H1 (cell line): Measurements from ENCODE around the gene R3HDM4. TPM values are rescaled to one million over a fixed set of nuclear protein-coding genes. Genes with fewer than 3 reads are reported as not detected.

Experiments
- CTCF ChIA-PET: fragments of 300-600 bp; sonication (Branson Sonifier 250); formaldehyde crosslinking; loops from one replicate; lab custom pipeline; 2021; ENCODE audit not compliant: partially characterized antibody; lab: Charles Lee
- POLR2A ChIA-PET: fragments of 300-600 bp; sonication (Branson Sonifier 250); formaldehyde crosslinking; loops from one replicate; lab custom pipeline; 2021; ENCODE audit warnings: inconsistent platforms; ENCODE audit not compliant: partially characterized antibody; lab: Charles Lee
- DNase-seq, 2 experiments: peaks; one replicate each; pipeline versions ENCODE4 v3.0.0 to v3.0.0-alpha.2; 2010 to 2022; ENCODE audit warnings: low spot score in 2 of 2, low read depth in 1 of 2, mixed read lengths in 1 of 2
- FAIRE-seq: peaks from 2 replicates; lab custom pipeline; 2011; peaks lifted over from hg19 to GRCh38; lab: Jason Lieb, UNC
- H2AFZ ChIP-seq: 2 replicates; pipeline ENCODE4 v1.8.1; 2012; ENCODE audit warnings: low read length, inconsistent platforms
- H2AK5ac ChIP-seq: 2 replicates; pipeline ENCODE4 v1.6.1; 2013; ENCODE audit warnings: low read depth, low read length
- H2BK120ac ChIP-seq: replicated peaks from 2 replicates; pipeline ENCODE3; 2013; ENCODE audit warnings: low read depth, low read length, inconsistent platforms
- H2BK12ac ChIP-seq: 2 replicates; pipeline ENCODE4 v1.6.1; 2013; ENCODE audit warnings: low read depth, low read length
- H2BK15ac ChIP-seq: 2 replicates; pipeline ENCODE4 v1.6.1; 2013; ENCODE audit warnings: low read length
- H2BK20ac ChIP-seq: 2 replicates; pipeline ENCODE4 v1.6.1; 2013; ENCODE audit warnings: low read length
- H2BK5ac ChIP-seq: 2 replicates; pipeline ENCODE4 v1.6.1; 2013; ENCODE audit warnings: low read depth, low read length
- H3K14ac ChIP-seq: 2 replicates; pipeline ENCODE4 v1.6.1; 2013; ENCODE audit warnings: inconsistent platforms; ENCODE audit not compliant: insufficient read length
- H3K18ac ChIP-seq: 2 replicates; pipeline ENCODE4 v1.6.1; 2013; ENCODE audit warnings: low read length; ENCODE audit errors: extremely low read depth
- H3K23ac ChIP-seq: 2 replicates; pipeline ENCODE4 v1.6.1; 2013; ENCODE audit warnings: inconsistent platforms; ENCODE audit not compliant: insufficient read length
- H3K23me2 ChIP-seq: 2 replicates; pipeline ENCODE4 v1.6.1; 2013; ENCODE audit warnings: low read depth, low read length
- H3K27ac ChIP-seq: 2 replicates; pipeline ENCODE4 v1.6.1; 2011; ENCODE audit warnings: low read depth, low read length, inconsistent platforms
- H3K27me3 ChIP-seq, 4 experiments: replicated peaks in 1 of 4; 1 replicate in 1 of 4; 2 replicates in 3 of 4; pipeline versions ENCODE4 v1.6.1 to v1.8.1; 2011 to 2013; ENCODE audit warnings: low read length in 3 of 4, mild to moderate bottlenecking in 3 of 4, inconsistent platforms in 2 of 4, mixed read lengths in 2 of 4, moderate library complexity in 1 of 4; ENCODE audit not compliant: control insufficient read depth in 3 of 4, insufficient read depth in 3 of 4; ENCODE audit errors: extremely low read depth in 1 of 4
- H3K36me3 ChIP-seq, 4 experiments: 2 replicates each; pipeline versions ENCODE4 v1.6.1 to v1.8.1; 2011 to 2013; ENCODE audit warnings: mild to moderate bottlenecking in 4 of 4, low read length in 3 of 4, moderate library complexity in 2 of 4, control low read depth in 1 of 4, inconsistent platforms in 1 of 4; ENCODE audit not compliant: insufficient read depth in 4 of 4, control insufficient read depth in 2 of 4
- H3K4ac ChIP-seq: replicated peaks from 2 replicates; pipeline ENCODE3; 2013; ENCODE audit warnings: low read length, low read depth, mixed read lengths, inconsistent platforms; ENCODE audit not compliant: insufficient read length
- H3K4me1 ChIP-seq, 4 experiments: replicated peaks in 1 of 4; 1 replicate in 1 of 4; 2 replicates in 3 of 4; pipeline versions ENCODE4 v1.6.1 to v1.8.1; 2011 to 2013; ENCODE audit warnings: low read length in 3 of 4, inconsistent platforms in 2 of 4, mixed read lengths in 1 of 4; ENCODE audit not compliant: insufficient read depth in 4 of 4, control insufficient read depth in 3 of 4
- H3K4me2 ChIP-seq, 2 experiments: 2 replicates each; pipeline versions ENCODE4 v1.6.1 to v1.8.1; 2011 to 2013; ENCODE audit warnings: low read depth in 2 of 2, low read length in 2 of 2, control low read depth in 1 of 2, inconsistent platforms in 1 of 2, mild to moderate bottlenecking in 1 of 2; ENCODE audit not compliant: insufficient read depth in 1 of 2
- H3K4me3 ChIP-seq, 4 experiments: fragments of 200-600, 300-600 bp in 1 of 4; sonication (generic), shearing (Covaris generic), sonication (Bioruptor Twin) in 1 of 4; 2 replicates each; pipeline versions ENCODE4 v1.5.1 to v1.8.1; 2011 to 2016; ENCODE audit warnings: low read length in 4 of 4, low read depth in 3 of 4, control low read depth in 2 of 4, inconsistent platforms in 2 of 4, mild to moderate bottlenecking in 2 of 4, mixed read lengths in 1 of 4, moderate library complexity in 1 of 4; ENCODE audit not compliant: insufficient read depth in 2 of 4; ENCODE audit errors: extremely low read depth in 1 of 4
- H3K56ac ChIP-seq: replicated peaks from 2 replicates; pipeline ENCODE3; 2013; ENCODE audit warnings: low read depth, mild to moderate bottlenecking, mixed read lengths, low read length, inconsistent platforms; ENCODE audit not compliant: insufficient read length
- H3K79me1 ChIP-seq: 2 replicates; pipeline ENCODE4 v1.6.1; 2013; ENCODE audit warnings: low read depth, low read length, control low read depth
- H3K79me2 ChIP-seq, 2 experiments: 2 replicates each; pipeline versions ENCODE4 v1.6.1 to v1.8.1; 2012 to 2013; ENCODE audit warnings: low read length in 2 of 2, mild to moderate bottlenecking in 2 of 2, inconsistent platforms in 1 of 2; ENCODE audit not compliant: insufficient read depth in 2 of 2, control insufficient read depth in 1 of 2
- H3K9ac ChIP-seq, 4 experiments: replicated peaks in 1 of 4; 1 replicate in 1 of 4; 2 replicates in 3 of 4; pipeline versions ENCODE4 v1.6.1 to v1.8.1; 2011 to 2013; ENCODE audit warnings: low read depth in 3 of 4, low read length in 3 of 4, control low read depth in 2 of 4, mild to moderate bottlenecking in 2 of 4, moderate library complexity in 2 of 4, inconsistent platforms in 1 of 4; ENCODE audit errors: extremely low read depth in 1 of 4
- H3K9me3 ChIP-seq, 2 experiments: 2 replicates each; pipeline versions ENCODE4 v1.6.1 to v1.8.1; 2012 to 2013; ENCODE audit warnings: mild to moderate bottlenecking in 2 of 2, moderate library complexity in 2 of 2, control low read depth in 1 of 2, inconsistent platforms in 1 of 2, low read depth in 1 of 2, low read length in 1 of 2, mixed read lengths in 1 of 2; ENCODE audit not compliant: insufficient read depth in 2 of 2
- H4K20me1 ChIP-seq, 2 experiments: replicated peaks in 1 of 2; 2 replicates each; pipeline versions ENCODE3 to v1.8.1; 2011 to 2013; ENCODE audit warnings: inconsistent platforms in 2 of 2, low read length in 2 of 2, mild to moderate bottlenecking in 1 of 2; ENCODE audit not compliant: insufficient read depth in 2 of 2, control insufficient read depth in 1 of 2
- H4K5ac ChIP-seq: 2 replicates; pipeline ENCODE4 v1.6.1; 2013; ENCODE audit warnings: low read length, low read depth, mixed read lengths, inconsistent platforms; ENCODE audit not compliant: insufficient read length
- H4K8ac ChIP-seq: 2 replicates; pipeline ENCODE4 v1.8.0; 2013; ENCODE audit warnings: mild to moderate bottlenecking, moderate library complexity, low read length, inconsistent platforms; ENCODE audit not compliant: insufficient read depth; ENCODE audit errors: extremely low read depth
- H4K91ac ChIP-seq: replicated peaks from 2 replicates; pipeline ENCODE3; 2013; ENCODE audit warnings: low read length, mixed read lengths, inconsistent platforms; ENCODE audit not compliant: insufficient read length
- E2F6 ChIP-seq: IDR thresholded peaks from 2 replicates; pipeline ENCODE4 v1.6.1; 2012; ENCODE audit warnings: inconsistent platforms
- KDM4A ChIP-seq: IDR thresholded peaks from one replicate; pipeline ENCODE4 v1.7.1; 2012; ENCODE audit warnings: low read depth, mild to moderate bottlenecking, moderate library complexity, low read length, inconsistent platforms; ENCODE audit not compliant: severe bottlenecking
- MAFK ChIP-seq: IDR thresholded peaks from 2 replicates; pipeline ENCODE4 v1.6.1; 2012; ENCODE audit warnings: low read depth, mild to moderate bottlenecking, improper control_type of control experiment, low read length
- WGBS, 2 experiments: shearing (Covaris generic) in 1 of 2; methylation state at CpG; one replicate each; pipeline versions ENCODE4 v1.1.6 to v1.1.7; 2013 to 2015; ENCODE audit warnings: low lambda C conversion rate in 2 of 2, mixed read lengths in 2 of 2, inconsistent platforms in 1 of 2, low coverage in 1 of 2, missing lambda C conversion rate in 1 of 2; ENCODE audit not compliant: insufficient replicate concordance in 2 of 2, insufficient coverage in 1 of 2, insufficient read length in 1 of 2; ENCODE audit errors: extremely low coverage in 1 of 2, missing lambda C conversion rate in 1 of 2; 5-methylcytosine and 5-hydroxymethylcytosine counted together
- polyA plus RNA-seq, 7 experiments: library from polyadenylated mRNA; depleted of rRNA in 3 of 7; stranded (reverse) in 5 of 7; unstranded in 2 of 7; fragments of >200 nt in 5 of 7; fragments of 200-250 nt in 2 of 7; gene quantifications; 1 replicate in 5 of 7; 2 replicates in 1 of 7; 4 replicates in 1 of 7; pipeline versions ENCODE4 v1.2.1 to v1.2.3, GENCODE V29; 2011 to 2013; ENCODE audit warnings: missing spikeins in 2 of 7, mixed read lengths in 2 of 7
- total RNA-seq: library from RNA; stranded (reverse); fragmentation: NEBNext Ultra II Directional; extraction: Animal tissue kit (Norgen Biotek cat#: 25700); gene quantifications from 2 replicates; pipeline ENCODE4 v1.2.1, GENCODE V29; 2021

R3HDM4 gene
- total and polyA plus RNA-seq, 2 of the 8 experiments (the other 6 are each of a cell fraction or from before 2014, with no cell fraction given) = 76.8 to 102 TPM

- H3K4me1 ChIP-seq = peaks cover 0 to 18% (median 9%) of the 10 kb centered on the region in 4 experiments; a peak in 5 of 7 replicates
- H3K18ac ChIP-seq = no peak overlapping the region
- H3K4me3 ChIP-seq = peak overlapping the region; percentile 10 to 76 (median 54); a peak in 7 of 8 replicates
- no peaks in the 10 kb centered on the region for H3K79me1 ChIP-seq
- no peak overlapping the region for H2BK20ac ChIP-seq
- H3K4ac ChIP-seq = no peak overlapping the region
- H2BK5ac ChIP-seq = no peak overlapping the region
- H4K5ac ChIP-seq = no peak overlapping the region
- peaks cover 21% of the 10 kb centered on the region; the same call in 1 of the 2 replicates for H3K23me2 ChIP-seq
- H3K36me3 ChIP-seq = peaks cover 0 to 5% (median 0%) of the 10 kb centered on the region in 4 experiments; a peak in 1 of 8 replicates
- no peak overlapping the region for H3K9ac ChIP-seq
- FAIRE-seq (no peak), DNase-seq (no peak)
- peaks cover 32 to 44% (median 38%) of the 10 kb centered on the region in 4 experiments for H3K27me3 ChIP-seq
- no peak overlapping the region for H3K23ac ChIP-seq
- H2BK12ac ChIP-seq = peak overlapping the region; percentile 27; the same call in 1 of the 2 replicates
- H3K4me2 ChIP-seq = peak overlapping the region; percentile 30 to 97
- H2BK15ac ChIP-seq = no peak overlapping the region
- no peak overlapping the region for H2AFZ ChIP-seq
- no peaks in the 10 kb centered on the region for H3K79me2 ChIP-seq
- H2AK5ac ChIP-seq = no peak overlapping the region
- 4% methylated on average over 12 of the region's 58 CpGs; no CpG with 5 or more reads in 1 of the 2 experiments for whole genome bisulfite sequencing, 2 experiments
- no peak overlapping the region for H3K14ac ChIP-seq
- H2BK120ac ChIP-seq = no peak overlapping the region
- H4K8ac ChIP-seq = 0 out of 2 replicates have a peak overlapping the region, but pooled peaks have one; percentile 68
- ChIA-PET CTCF (interaction anchor here (0.6 to 2.2 kb wide), 10 partner anchors 9 to 200 kb away, joined by 3 to 6 read pairs (median 4); partner anchors contain the start of gene WDR18), POLR2A (interaction anchor here (1.1 to 2.3 kb wide), 5 partner anchors 56 to 170 kb away, joined by 3 to 9 read pairs (median 5); partner anchors contain the start of genes CNN2 and WDR18)
- TF ChIP-seq E2F6 = 0 out of 2 replicates have a peak, but pooled peaks have one; percentile 8
- TF ChIP-seq KDM4A = peak; percentile 13
- no peak for TF ChIP-seq MAFK
- H4K20me1 ChIP-seq = peaks cover 0 to 6% of the 10 kb centered on the region in 2 experiments
- H3K9me3 ChIP-seq = no peaks in the 10 kb centered on the region
- H3K56ac ChIP-seq = no peak overlapping the region
- H4K91ac ChIP-seq = no peak overlapping the region
- no peak overlapping the region for H3K27ac ChIP-seq
Measured at GRCh38 chr19:918481-919198, 5.6 kb upstream of the R3HDM4 start.
